Esophagus muscularis mucosa (tissue), 4 donors: Measurements from ENCODE around the gene KIAA1958.

Experiments
- EP300 ChIP-seq: sonication (generic); formaldehyde crosslinking; IDR thresholded peaks from one replicate; pipeline ENCODE4 v1.6.1; 2017; ENCODE audit warnings: antibody characterized with exemption
- POLR2A ChIP-seq: fragments of 450-650 bp; IDR thresholded peaks from one replicate; pipeline ENCODE4 v1.6.1; 2017; ENCODE audit warnings: antibody characterized with exemption, moderate library complexity, mild to moderate bottlenecking, low read depth
- POLR2AphosphoS5 ChIP-seq, 2 donors: sonication (generic); formaldehyde crosslinking; IDR thresholded peaks; one replicate each; pipeline ENCODE4 v1.6.1; 2017; ENCODE audit warnings: antibody characterized with exemption in 2 of 2
- TF ChIP-seq, protein P1 (sequence below), 3 experiments: fragments of 200-600 bp in 2 of 3; fragments of 450-650 bp in 1 of 3; sonication (generic) in 2 of 3; IDR thresholded peaks; one replicate each; pipeline ENCODE4 v1.5.1; 2017 to 2019; ENCODE audit warnings: antibody characterized with exemption in 3 of 3, mild to moderate bottlenecking in 2 of 3, moderate library complexity in 1 of 3

- TF ChIP-seq, protein P1, sequence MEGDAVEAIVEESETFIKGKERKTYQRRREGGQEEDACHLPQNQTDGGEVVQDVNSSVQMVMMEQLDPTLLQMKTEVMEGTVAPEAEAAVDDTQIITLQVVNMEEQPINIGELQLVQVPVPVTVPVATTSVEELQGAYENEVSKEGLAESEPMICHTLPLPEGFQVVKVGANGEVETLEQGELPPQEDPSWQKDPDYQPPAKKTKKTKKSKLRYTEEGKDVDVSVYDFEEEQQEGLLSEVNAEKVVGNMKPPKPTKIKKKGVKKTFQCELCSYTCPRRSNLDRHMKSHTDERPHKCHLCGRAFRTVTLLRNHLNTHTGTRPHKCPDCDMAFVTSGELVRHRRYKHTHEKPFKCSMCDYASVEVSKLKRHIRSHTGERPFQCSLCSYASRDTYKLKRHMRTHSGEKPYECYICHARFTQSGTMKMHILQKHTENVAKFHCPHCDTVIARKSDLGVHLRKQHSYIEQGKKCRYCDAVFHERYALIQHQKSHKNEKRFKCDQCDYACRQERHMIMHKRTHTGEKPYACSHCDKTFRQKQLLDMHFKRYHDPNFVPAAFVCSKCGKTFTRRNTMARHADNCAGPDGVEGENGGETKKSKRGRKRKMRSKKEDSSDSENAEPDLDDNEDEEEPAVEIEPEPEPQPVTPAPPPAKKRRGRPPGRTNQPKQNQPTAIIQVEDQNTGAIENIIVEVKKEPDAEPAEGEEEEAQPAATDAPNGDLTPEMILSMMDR (IDR thresholded peaks at IDR 0.05): no peak
- no peak for TF ChIP-seq POLR2AphosphoS5 (IDR thresholded peaks at IDR 0.05)
- no peak for TF ChIP-seq POLR2A
- no peak for TF ChIP-seq EP300
These were observed 50.9 kb downstream of the KIAA1958 start for GRCh38 chr9:112537561-112537960.
